Measurements from ENCODE around the gene YIPF2.
A peak's percentile ranks its signal among the peaks of the same experiment; 100 is the strongest.

The YIPF2 gene

DNA sequence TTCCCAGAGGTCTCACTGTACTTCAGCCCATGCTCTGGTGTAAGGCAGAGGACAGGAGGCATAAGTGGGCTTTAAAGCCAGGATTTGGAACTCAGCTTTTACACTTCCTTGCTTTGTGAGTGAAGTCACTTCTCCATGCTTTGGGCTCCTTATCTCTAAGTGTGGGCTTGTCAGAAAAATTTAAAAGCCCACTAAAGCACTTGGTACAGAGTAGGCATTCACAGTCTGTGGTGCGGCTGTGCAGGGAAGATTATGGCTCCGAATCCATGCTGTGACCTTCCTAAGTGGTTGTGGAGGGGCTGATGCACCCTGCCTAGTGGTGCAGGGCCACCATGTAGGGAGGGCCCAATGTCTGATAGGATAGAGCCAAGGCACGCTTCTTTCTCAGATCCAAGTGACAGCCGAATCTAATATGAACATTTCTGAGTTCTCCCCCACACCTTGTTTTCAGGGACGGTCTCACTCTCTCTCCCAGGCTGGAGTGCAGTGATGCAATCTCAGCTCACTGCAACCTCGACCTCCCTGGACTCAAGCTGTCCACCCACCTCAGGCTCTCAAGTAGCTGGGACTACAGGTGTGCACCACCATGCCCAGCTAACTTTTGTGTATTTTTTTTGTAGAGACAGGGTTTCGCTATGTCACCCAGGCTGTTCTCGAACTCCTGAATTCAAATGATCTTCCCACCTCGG lies 7.1 kb upstream of the YIPF2 start:
- Histone ChIP-seq H3K27ac (no peak overlapping the region), H3K4me3 (no peak overlapping the region)
- TF ChIP-seq CTCF (IDR thresholded peaks at IDR 0.05), result no peak
- no peak for DNase-seq (ENCODE audit: low spot score)

DNA sequence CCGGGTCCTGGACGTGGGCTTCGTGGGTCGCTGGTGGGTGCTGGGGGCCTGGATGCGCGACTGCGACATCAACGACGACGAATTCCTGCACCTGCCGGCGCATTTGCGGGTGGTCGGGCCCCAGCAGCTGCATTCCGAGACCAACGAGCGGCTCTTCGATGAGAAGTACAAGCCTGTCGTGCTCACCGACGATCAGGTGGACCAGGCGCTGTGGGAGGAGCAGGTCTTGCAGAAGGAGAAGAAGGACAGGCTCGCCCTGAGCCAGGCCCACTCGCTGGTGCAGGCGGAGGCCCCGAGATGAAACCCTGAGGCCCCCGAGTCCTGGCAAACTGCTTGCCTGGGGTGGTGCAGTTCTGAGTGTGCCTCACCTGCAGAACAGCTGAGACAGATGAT lies 959 bp upstream of the YIPF2 start:
- H3K27ac ChIP-seq, result peak overlapping the region in 1 of 2 donors; percentile 93
- H3K4me3 ChIP-seq, result peak overlapping the region; percentile 91
- no peak for TF ChIP-seq CTCF (IDR thresholded peaks at IDR 0.05)
- DNase-seq (ENCODE audit: low spot score), result no peak

- Histone ChIP-seq H3K4me3 (peak overlapping the region; percentile 91), H3K27ac (peak overlapping the region; percentile 83 to 93)
- DNase-seq (ENCODE audit: low spot score), result no peak
- TF ChIP-seq CTCF (IDR thresholded peaks at IDR 0.05), result no peak
Measured at GRCh38 chr19:10927730-10928562, 493 bp downstream of the YIPF2 start.

DNA sequence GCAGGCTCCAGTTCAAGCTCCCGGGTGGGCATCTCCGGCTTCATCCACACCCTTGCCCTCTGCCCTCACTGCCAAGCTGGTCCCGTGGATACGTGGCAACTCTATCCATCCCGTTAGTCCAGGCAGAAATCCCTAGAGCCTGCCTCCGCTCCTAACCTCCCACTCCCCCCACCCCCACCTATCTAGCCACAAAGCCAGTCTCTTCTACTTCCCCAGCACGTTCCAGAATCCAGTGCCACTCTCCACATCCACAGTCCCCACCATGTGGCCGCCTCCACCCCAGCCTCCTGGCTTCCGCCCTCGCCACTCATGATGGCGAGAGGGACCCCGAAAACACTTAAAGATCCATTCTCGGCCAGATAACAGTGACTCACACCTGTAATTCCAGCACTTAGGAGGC lies 3.8 kb downstream of the YIPF2 start:
- Histone ChIP-seq H3K27ac (no peak overlapping the region), H3K4me3 (no peak overlapping the region)
- DNase-seq (ENCODE audit: low spot score), result no peak
- no peak for TF ChIP-seq CTCF (IDR thresholded peaks at IDR 0.05)

DNA sequence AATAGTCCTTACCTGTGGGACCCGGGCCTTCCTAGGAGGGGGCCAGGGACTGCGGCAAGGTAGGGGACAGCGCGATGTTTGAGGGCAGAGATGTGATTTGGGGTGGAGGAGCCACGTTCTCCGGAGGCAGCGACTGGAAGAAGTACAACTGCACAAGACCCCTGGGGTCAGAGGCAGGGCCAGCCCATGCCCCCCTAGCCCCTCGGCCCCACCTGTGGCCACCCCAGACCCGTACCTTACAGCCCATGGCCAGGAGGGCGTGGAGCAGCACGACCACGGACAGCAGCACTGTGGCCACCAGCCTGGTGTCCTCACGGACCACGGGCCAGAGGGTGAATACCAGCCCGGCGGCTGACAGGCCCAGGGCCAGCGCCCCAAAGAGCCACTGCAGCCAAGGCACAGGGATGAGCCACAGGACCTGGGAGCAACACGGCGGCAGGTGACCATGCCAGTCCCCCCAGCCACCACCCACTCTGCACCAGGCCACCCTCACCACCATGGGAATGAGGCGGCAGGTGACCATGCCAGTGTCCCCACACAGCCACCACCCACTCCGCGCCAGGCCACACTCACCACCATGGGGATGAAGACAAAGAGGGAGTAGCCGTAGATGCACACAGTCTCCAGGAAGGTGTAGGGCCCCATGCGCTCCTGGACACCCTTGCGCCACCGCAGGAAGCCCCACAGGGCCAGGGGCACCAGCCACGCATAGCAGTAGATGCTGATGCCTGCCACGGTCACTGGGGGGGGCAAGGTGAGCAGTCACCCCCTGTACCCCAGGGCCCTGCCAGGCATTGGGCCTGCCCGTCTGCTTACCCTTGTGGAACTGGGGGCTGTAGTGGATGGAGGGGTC lies 5.0 kb downstream of the YIPF2 start:
- DNase-seq (ENCODE audit: low spot score), result no peak
- H3K4me3 ChIP-seq, result no peak overlapping the region
- no peak for TF ChIP-seq CTCF (IDR thresholded peaks at IDR 0.05)
- no peak overlapping the region for H3K27ac ChIP-seq

DNA sequence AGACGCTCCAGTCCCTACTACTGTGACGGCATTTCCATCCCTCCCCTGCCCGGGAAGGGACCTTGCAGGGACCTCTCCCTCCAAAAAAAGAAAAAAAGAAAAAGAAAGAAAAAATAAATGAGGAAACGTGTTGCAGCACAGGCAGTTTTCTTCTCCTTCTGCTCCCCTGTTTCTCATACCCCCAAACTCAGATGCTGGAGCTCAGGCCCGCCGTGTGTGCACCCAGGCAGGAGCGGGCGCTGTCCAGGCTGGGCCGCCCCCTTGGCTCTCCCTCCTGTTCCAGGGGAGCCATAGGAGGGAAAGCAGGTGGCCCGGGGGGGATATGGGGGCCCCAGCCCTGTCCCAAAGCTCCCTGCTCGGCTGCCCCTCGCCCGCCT lies 5.8 kb downstream of the YIPF2 start:
- H3K4me3 ChIP-seq, result no peak overlapping the region
- H3K27ac ChIP-seq, result no peak overlapping the region
- no peak for TF ChIP-seq CTCF (IDR thresholded peaks at IDR 0.05)
- DNase-seq (ENCODE audit: low spot score), result no peak

All from coronary artery (tissue), 2 donors.